Mucosa of stomach (tissue), 1 donor: Measurements from ENCODE around the gene ATP6V0C.
A peak's percentile ranks its signal among the peaks of the same experiment; 100 is the strongest.
"Not testable (repeated sequence)": the region's sequence is repeated elsewhere in the genome, so short reads cannot be mapped to it uniquely, and the experiment has no call there.

Experiments
- H3K27me3 ChIP-seq: one replicate; pipeline ENCODE4 v1.7.0; 2013; ENCODE audit warnings: mild to moderate bottlenecking, low read length; ENCODE audit not compliant: control insufficient read depth, insufficient read depth
- H3K36me3 ChIP-seq: one replicate; pipeline ENCODE4 v1.7.0; 2013; ENCODE audit warnings: low read length; ENCODE audit not compliant: control insufficient read depth, insufficient read depth
- H3K4me1 ChIP-seq: one replicate; pipeline ENCODE4 v1.7.0; 2013; ENCODE audit warnings: mild to moderate bottlenecking, low read length; ENCODE audit not compliant: control insufficient read depth, insufficient read depth
- H3K4me3 ChIP-seq: one replicate; pipeline ENCODE4 v1.7.0; 2013; ENCODE audit warnings: low read length
- H3K9ac ChIP-seq: one replicate; pipeline ENCODE4 v1.7.0; 2013; ENCODE audit warnings: mild to moderate bottlenecking, low read length, moderate library complexity
- H3K9me3 ChIP-seq: one replicate; pipeline ENCODE4 v1.7.0; 2013; ENCODE audit warnings: mild to moderate bottlenecking, low read length, moderate library complexity; ENCODE audit not compliant: control insufficient read depth
- donor health status: Pancreatic carcinoma.

The ATP6V0C gene

DNA sequence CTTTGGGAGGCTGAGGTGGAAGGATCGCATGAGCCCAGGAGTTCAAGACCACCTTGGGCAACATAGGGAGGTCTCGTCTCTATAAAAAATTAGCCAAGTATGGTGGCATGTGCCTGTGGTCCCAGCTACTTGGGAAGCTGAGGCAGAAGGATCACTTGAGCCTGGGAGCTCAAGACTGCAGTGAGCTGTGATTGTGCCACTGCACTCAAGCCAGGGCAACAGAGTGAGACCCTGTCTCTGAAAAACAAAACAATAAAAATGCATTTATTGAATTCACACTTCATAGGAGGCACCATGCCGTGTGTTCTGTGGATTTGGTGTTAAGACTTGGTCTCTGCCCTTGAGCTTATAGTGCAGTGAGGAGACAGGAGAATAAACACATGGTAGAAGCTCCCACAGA lies 36.4 kb upstream of the ATP6V0C start:
- peaks cover 25% of the 10 kb centered on the region for H3K4me1 ChIP-seq
- H3K4me3 ChIP-seq = no peak overlapping the region
- no peaks in the 10 kb centered on the region for H3K9me3 ChIP-seq
- H3K36me3 ChIP-seq = no peaks in the 10 kb centered on the region
- H3K27me3 ChIP-seq = peaks cover 12% of the 10 kb centered on the region
- H3K9ac ChIP-seq = no peak overlapping the region

DNA sequence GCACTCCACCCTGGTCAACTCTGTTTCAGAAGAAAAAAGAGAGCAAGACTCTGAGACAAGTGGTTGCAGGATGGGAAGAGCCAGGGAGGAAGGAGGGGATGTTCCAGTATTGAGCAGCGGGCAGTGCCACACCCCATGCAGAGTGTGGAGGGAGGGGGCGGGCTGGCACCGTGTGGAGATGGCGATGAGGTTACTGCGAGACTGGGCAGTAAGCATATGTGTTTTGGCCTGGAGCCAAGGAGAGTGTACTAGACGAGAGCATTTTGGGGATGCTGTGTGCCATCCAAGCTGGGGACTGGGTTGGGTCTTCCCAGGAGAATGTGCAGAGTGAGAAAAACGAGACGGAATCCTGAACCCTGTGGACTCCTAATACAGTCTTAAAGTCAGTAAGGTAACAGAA lies 35.5 kb upstream of the ATP6V0C start:
- Histone ChIP-seq H3K4me3 (no peak overlapping the region), H3K4me1 (peaks cover 22% of the 10 kb centered on the region), H3K36me3 (no peaks in the 10 kb centered on the region), H3K9me3 (no peaks in the 10 kb centered on the region), H3K27me3 (peaks cover 3% of the 10 kb centered on the region), H3K9ac (no peak overlapping the region)

DNA sequence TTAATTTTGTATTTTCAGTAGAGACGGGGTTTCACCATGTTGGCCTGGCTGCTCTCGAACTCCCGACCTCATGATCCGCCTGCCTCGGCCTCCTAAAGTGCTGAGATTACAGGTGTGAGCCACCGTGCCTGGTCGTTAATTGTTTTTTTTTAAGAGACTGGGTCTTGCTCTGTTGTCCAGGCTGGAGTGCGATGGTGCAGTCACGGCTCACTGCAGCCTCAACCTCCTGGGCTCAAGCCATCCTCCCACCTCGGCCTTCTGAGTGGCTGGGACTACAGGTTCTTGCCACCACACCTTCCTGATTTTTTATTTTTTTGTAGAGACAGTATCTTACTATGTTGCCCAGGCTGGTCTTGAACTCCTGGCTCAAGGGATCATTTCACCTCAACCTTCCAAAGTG lies 33.8 kb upstream of the ATP6V0C start:
- H3K36me3 ChIP-seq, H3K9me3 ChIP-seq, H3K27me3 ChIP-seq, H3K4me3 ChIP-seq, H3K9ac ChIP-seq: not testable (repeated sequence)
- peaks cover 12% of the 10 kb centered on the region for H3K4me1 ChIP-seq

DNA sequence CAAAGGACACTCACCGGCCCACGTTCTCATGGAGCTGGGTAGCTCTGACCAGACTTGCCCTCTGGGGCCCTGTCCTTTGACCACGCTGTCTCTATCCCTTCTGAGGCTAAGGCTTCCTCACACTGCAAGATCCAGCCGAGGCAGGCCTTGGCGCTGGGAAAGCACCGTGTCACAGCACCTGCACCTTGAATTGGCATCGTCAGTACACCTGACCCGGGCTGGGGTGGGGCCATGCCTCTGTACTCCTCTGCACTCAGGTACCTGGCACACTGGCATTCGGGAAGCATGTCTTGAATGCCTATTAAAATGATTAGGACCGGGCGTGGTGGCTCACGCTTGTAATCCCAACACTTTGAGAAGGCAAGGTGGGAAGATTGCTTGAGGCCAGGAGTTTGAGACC lies 32.8 kb upstream of the ATP6V0C start:
- peaks cover 7% of the 10 kb centered on the region for H3K4me1 ChIP-seq

DNA sequence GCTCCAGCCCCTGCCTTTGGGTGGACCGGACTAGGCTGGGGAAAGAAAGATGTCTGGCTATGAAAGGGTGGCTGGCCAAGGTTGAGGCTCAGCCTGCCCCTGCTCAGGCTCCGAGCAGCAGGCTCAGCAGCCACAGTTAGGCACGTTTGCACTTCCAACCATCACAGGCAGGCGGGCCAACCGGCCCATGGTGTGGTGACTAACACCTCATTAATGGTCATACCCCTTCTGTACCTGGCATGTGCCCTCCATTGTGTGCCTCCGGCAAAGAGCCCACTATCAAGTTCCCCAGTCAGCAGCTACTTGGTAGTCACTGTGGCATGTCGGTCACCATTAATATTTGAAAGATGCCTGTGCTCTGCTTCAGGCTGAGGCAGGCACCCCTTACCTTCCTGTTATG lies 32.1 kb upstream of the ATP6V0C start:
- H3K9ac ChIP-seq = no peak overlapping the region
- H3K4me1 ChIP-seq = peaks cover under 1% of the 10 kb centered on the region
- H3K4me3 ChIP-seq = no peak overlapping the region
- H3K36me3 ChIP-seq = no peaks in the 10 kb centered on the region
- H3K9me3 ChIP-seq = no peaks in the 10 kb centered on the region
- H3K27me3 ChIP-seq = no peaks in the 10 kb centered on the region

More for the DNA sequence above, 32.8 kb upstream of the ATP6V0C start:
- H3K9ac ChIP-seq = peak overlapping the region; percentile 9
- H3K27me3 ChIP-seq = no peaks in the 10 kb centered on the region
- H3K36me3 ChIP-seq = no peaks in the 10 kb centered on the region
- no peak overlapping the region for H3K4me3 ChIP-seq
- no peaks in the 10 kb centered on the region for H3K9me3 ChIP-seq

DNA sequence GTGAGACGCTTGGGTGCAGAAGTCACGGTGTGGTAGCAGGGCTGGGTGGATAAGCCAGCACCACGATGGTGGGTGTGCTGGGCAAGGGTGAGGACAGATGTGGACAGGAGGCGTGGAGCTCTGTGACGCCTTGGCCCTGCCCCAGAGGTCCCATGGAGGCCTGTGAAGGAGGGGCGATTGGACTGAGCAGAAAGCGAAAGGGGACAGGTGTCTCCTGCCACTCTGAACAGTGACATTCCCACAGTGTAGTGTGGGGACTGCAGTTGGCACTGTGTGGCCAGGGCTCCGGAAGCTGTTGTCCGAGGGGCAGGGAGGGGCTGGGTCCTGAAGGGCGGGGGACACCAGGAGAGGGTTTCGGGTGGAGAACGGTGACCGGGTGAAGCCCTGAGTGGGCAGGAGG lies 31.5 kb upstream of the ATP6V0C start:
- H3K9me3 ChIP-seq = no peaks in the 10 kb centered on the region
- H3K27me3 ChIP-seq = no peaks in the 10 kb centered on the region
- H3K4me3 ChIP-seq = no peak overlapping the region
- H3K9ac ChIP-seq = no peak overlapping the region
- H3K36me3 ChIP-seq = no peaks in the 10 kb centered on the region
- peaks cover 5% of the 10 kb centered on the region for H3K4me1 ChIP-seq

DNA sequence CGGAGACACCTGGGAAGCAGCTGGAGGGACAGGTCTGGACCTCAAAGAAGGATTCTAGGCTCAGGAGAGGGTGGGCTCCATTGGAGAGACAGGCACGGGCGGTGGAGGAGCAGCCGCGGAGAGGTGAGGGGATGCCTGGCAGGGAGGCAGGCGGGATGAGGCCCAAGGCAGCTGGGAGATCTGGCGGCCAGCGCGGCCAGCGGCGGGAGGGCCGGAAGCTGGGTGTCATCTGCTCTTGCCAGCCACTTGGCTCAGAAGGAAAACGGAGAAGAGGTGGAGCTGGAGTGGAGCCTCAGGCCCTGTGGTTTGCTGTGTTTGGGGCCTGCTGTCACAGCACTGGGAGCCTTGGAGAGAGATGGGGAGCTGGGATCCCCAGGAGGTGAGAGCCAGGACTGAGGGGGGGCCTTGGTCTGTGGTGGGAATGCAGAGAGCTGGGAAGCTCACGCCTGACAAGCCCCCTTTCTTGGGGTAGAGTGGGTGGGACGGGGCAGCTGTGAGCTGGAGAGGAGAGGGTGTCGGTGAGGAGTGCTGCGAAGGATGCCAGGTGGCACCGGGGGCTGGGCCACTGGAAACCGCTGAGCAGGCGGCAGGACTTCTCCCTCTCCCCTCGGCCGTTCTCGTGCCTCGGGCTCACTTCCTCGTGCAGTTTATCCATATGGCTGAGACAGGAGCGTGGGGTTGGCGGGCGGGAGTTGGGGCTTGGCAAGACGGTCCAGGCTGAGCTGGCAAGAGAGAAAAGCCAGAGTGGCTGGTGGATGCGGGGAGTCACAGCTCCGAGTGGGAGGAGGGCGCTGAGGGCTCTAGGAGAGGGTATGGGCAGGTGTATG lies 30.8 kb upstream of the ATP6V0C start:
- Histone ChIP-seq H3K9me3 (no peaks in the 10 kb centered on the region), H3K4me3 (no peak overlapping the region), H3K9ac (peak overlapping the region; percentile 39), H3K36me3 (no peaks in the 10 kb centered on the region), H3K27me3 (no peaks in the 10 kb centered on the region), H3K4me1 (peaks cover 7% of the 10 kb centered on the region)

DNA sequence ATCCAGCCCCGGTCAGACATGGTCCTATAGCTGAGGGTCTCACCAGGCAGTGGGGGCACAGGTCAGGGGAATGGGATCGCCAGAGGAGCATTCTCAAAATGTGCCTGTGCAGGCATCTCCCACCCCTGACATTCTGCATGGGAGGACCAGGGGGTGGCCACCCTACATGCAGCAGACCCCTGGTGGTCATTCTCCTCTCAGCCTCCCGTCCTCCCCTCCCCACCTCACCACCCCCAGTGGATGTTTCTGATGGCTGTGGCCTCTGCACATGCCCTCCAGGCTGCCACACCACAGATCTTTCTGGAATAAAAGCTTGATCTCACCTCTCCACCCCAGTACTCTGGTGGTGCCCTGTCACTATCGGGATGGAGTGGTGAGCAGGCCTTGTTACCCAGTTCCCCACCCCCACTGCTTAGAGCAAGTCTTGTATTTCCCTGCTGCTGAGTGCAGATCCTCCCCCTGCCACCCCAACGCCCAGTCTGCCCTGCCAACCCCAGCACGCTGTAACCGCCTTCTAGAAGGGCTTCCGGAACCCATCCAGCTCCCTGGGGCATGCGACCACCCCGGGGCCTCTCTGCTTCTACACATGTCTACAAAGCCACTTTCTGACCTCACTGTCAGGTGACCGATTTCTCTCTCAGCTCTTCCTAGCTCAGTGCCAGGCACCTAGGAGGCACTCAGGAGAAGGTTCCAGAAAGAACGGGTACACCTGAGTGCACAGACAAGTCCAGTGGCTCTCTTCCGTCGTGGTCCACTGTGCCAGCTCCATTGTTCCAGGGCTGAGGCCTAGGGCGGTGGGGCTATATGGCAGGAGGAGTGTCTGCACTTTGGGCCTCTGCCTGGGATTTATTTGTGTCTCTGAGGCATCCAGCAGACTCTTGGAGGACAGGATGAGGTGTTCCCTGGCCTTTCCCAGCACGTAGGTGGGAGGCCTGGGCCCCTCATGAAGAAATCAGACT lies 29.5 kb upstream of the ATP6V0C start:
- Histone ChIP-seq H3K36me3 (no peaks in the 10 kb centered on the region), H3K27me3 (no peaks in the 10 kb centered on the region), H3K9ac (no peak overlapping the region), H3K4me1 (peaks cover 7% of the 10 kb centered on the region), H3K9me3 (no peaks in the 10 kb centered on the region), H3K4me3 (no peak overlapping the region)

DNA sequence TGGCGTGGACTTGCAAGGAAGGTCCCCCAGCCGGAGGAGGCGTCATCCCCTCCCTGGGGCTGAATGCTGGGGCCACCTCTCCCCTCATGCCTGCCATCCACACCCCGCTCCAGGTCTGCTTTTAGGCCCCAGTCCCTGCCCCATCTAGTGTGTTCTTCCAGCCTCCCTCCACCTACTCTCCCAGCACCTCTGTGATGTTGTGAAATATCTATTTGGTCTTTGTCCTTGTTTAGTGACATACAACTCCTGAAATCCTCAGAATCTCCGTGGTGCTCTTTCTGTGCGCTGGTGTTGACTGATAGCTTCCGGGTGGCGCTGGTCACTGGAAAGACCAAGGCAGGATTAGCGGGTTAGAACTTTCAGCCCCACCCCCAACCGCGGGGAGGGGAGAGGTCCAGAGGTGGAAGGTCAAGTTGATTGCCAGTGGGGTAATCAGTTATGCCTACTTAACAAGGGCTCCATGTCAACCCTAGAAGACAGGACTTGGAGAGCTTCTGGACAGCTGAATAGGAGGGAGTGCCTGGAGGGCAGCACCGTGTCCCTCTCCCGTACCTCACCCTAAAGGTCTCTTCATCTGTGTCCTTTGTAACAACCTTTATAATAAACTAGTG lies 28.7 kb upstream of the ATP6V0C start:
- Histone ChIP-seq H3K27me3 (no peaks in the 10 kb centered on the region), H3K9ac (no peak overlapping the region), H3K9me3 (no peaks in the 10 kb centered on the region), H3K4me3 (no peak overlapping the region), H3K4me1 (peaks cover 7% of the 10 kb centered on the region), H3K36me3 (no peaks in the 10 kb centered on the region)

DNA sequence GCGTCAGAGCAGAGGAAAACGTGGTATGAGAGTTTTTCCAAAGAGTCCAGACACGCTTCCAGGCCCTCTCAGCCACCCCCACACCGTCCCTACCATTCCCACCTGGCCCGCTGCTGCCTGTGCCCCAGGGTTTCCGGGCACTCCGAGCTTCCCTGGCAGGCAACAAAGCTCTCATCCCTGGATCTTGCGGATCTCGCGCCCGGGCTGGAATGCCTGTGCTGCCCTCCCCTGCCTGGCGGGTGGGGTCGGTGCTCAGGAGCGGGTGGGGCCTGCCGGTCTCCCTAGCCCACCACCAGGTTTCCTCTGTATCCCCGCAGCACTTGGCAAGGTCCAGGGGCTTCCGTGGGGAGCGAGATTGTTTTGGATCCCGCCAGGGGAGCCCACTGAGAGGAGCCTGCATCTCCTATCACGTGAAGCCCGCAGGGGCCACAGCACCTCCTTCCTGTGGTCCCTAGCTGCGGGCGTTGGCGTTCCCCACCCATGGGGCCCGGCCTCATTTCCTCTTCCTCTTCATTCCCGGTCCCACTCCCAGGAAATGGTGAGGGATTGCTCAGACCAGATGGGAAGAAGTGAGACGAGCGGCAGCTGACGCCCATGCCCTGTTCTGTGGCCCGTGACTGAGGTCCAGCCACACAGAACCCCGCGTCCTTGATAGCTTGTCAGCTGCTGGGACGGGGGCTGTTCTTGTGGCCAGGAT lies 27.8 kb upstream of the ATP6V0C start:
- Histone ChIP-seq H3K27me3 (no peaks in the 10 kb centered on the region), H3K9me3 (no peaks in the 10 kb centered on the region), H3K4me1 (peaks cover 7% of the 10 kb centered on the region), H3K9ac (no peak overlapping the region), H3K36me3 (no peaks in the 10 kb centered on the region), H3K4me3 (no peak overlapping the region)

DNA sequence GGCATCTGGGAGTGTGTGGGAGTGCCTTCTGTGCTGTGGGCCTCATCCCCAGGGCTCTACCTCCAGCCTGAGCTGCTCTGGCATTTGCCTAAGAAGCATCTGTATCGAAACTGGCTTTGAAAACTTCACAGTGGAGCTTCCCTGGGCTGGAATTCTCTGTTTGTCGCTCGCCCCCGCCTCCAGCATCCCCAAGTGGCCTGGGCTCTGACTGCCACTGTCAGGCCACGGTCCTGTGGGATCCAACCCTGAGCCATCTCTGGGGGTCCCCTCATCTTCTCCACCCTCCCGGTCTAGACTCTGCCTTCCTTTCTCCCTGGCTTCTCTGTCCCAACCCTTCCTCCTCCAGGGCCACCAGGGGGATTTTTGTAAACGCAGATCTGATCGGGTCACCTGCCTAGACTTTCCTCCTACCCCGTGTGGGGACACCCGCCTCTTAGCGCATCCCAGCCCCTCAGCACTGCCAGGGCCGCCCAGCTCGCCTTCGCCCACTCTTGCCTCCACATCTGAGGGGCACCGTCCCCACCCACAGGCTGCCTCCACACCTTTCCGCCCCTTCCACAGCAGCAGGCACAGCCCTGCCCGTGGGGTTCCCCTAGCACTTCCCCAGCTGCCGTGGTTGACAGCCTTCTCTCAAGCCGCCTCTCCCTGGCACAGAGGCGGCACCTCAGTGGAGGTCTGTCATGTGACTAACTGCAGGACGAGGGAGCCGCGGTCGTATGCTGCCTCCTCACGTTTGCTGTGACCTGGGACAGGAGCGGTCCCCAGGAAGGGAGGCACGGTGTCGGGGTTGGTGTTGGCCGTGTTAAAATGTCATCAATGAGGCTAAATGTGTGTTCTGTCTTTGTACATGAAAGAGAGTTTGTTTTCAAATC lies 26.9 kb upstream of the ATP6V0C start:
- no peaks in the 10 kb centered on the region for H3K27me3 ChIP-seq

More for the DNA sequence above, 26.9 kb upstream of the ATP6V0C start:
- Histone ChIP-seq H3K9me3 (no peaks in the 10 kb centered on the region), H3K4me3 (no peak overlapping the region), H3K9ac (peak overlapping the region; percentile 25), H3K36me3 (no peaks in the 10 kb centered on the region), H3K4me1 (peaks cover 7% of the 10 kb centered on the region)
